Spleen (tissue), 7 donors: ENCODE data around the gene OPCML.

ENCODE experiments used
- CTCF ChIP-seq, 11 experiments: fragments of 200-600 bp in 7 of 11; fragments of 450-650 bp in 4 of 11; sonication (generic) in 4 of 11; IDR thresholded peaks in 8 of 11; conservative IDR thresholded peaks in 3 of 11; 1 replicate in 7 of 11; 2 replicates in 4 of 11; pipeline versions ENCODE4 v1.4.0 to v1.8.0; 2016 to 2021; ENCODE audit warnings: antibody characterized with exemption in 11 of 11, inconsistent platforms in 4 of 11, mild to moderate bottlenecking in 1 of 11
- POLR2A ChIP-seq, 3 donors: fragments of 450-650 bp; IDR thresholded peaks; one replicate each; pipeline ENCODE4 v1.5.1; 2017; ENCODE audit warnings: antibody characterized with exemption in 3 of 3, mild to moderate bottlenecking in 1 of 3
- donor health status: DM: no; HTN: no; CAD: no; lungs with moderate emphysema.
- donor health status: DM: no; HTN: no; CAD: no.
- donor health status: DM: no; HTN: no; CAD: no.

GRCh38 chr11:132840191-132840590 lies 692.1 kb downstream of the OPCML start:
- TF ChIP-seq CTCF (IDR thresholded peaks at IDR 0.05 in 8 of 11, conservative IDR thresholded peaks at IDR 0.05 in 3 of 11), result no peak
- TF ChIP-seq POLR2A (IDR thresholded peaks at IDR 0.05), result no peak
